HEK293 (cell line): Measurements from ENCODE around the gene AHRR.

Experiments
- CTCF ChIA-PET: fragments of 350-600 bp; formaldehyde crosslinking; extraction: SDS; loops from one replicate; lab custom pipeline; 2021; ENCODE audit warnings: antibody characterized with exemption; lab: Yijun Ruan, JAX
- POLR2A ChIA-PET: fragments of 300-600 bp; formaldehyde crosslinking; extraction: SDS; loops from one replicate; lab custom pipeline; 2020; ENCODE audit warnings: antibody characterized with exemption, inconsistent platforms; lab: Yijun Ruan, JAX
- H3K27ac ChIP-seq: fragments of 200-500 bp; sonication (Bioruptor generic); 2 replicates; pipeline ENCODE4 v1.5.1; 2014; ENCODE audit warnings: low read depth, low read length, control low read depth, inconsistent platforms; ENCODE audit errors: extremely low read depth
- H3K36me3 ChIP-seq, 2 experiments: fragments of 200-500 bp in 1 of 2; sonication (Bioruptor generic) in 1 of 2; 1 replicate in 1 of 2; 2 replicates in 1 of 2; pipeline ENCODE4 v1.5.1; 2014 to 2017; ENCODE audit warnings: inconsistent platforms in 2 of 2, low read length in 2 of 2; ENCODE audit not compliant: control insufficient read depth in 2 of 2, insufficient read depth in 1 of 2
- H3K4me1 ChIP-seq: fragments of 200-500 bp; sonication (Bioruptor generic); 2 replicates; pipeline ENCODE4 v1.5.1; 2014; ENCODE audit warnings: mild to moderate bottlenecking, low read length, inconsistent platforms; ENCODE audit not compliant: control insufficient read depth, insufficient read depth
- H3K4me3 ChIP-seq: 2 replicates; pipeline ENCODE4 v1.5.1; 2011; ENCODE audit warnings: low read depth, mild to moderate bottlenecking, control low read depth, low read length, moderate library complexity
- H3K9me3 ChIP-seq: fragments of 200-500 bp; sonication (Bioruptor generic); 2 replicates; pipeline ENCODE4 v1.5.1; 2014; ENCODE audit warnings: low read depth, low read length, inconsistent platforms; ENCODE audit not compliant: control insufficient read depth, insufficient read depth
- BCL6B ChIP-seq: fragments of 450-650 bp; formaldehyde crosslinking; IDR thresholded peaks from 2 replicates; pipeline ENCODE4 v1.5.1; 2017; ENCODE audit warnings: missing biosample characterization, missing genetic modification characterization
- EGR2 ChIP-seq: fragments of 450-650 bp; formaldehyde crosslinking; IDR thresholded peaks from 2 replicates; pipeline ENCODE4 v1.5.1; 2016; ENCODE audit warnings: low read depth, missing biosample characterization, missing genetic modification characterization
- ELK4 ChIP-seq: IDR thresholded peaks from 2 replicates; pipeline ENCODE4 v1.6.1; 2011; ENCODE audit warnings: mild to moderate bottlenecking, low read depth, low read length, borderline replicate concordance
- GLI2 ChIP-seq: fragments of 450-650 bp; formaldehyde crosslinking; IDR thresholded peaks from 2 replicates; pipeline ENCODE4; 2017; ENCODE audit warnings: missing biosample characterization, missing genetic modification characterization, low read depth, borderline replicate concordance
- ZBTB11 ChIP-seq: fragments of 450-650 bp; formaldehyde crosslinking; conservative IDR thresholded peaks from 2 replicates; pipeline ENCODE4 v1.5.1; 2016; ENCODE audit warnings: low read depth, missing biosample characterization, missing genetic modification characterization
- ZBTB17 ChIP-seq: fragments of 450-650 bp; formaldehyde crosslinking; IDR thresholded peaks from 2 replicates; pipeline ENCODE4 v1.5.1; 2016; ENCODE audit warnings: missing biosample characterization, missing genetic modification characterization
- ZFP37 ChIP-seq: fragments of 450-650 bp; formaldehyde crosslinking; IDR thresholded peaks from 2 replicates; pipeline ENCODE4 v1.5.1; 2016; ENCODE audit warnings: missing biosample characterization, missing genetic modification characterization
- ZIC2 ChIP-seq: fragments of 450-650 bp; formaldehyde crosslinking; IDR thresholded peaks from 2 replicates; pipeline ENCODE4 v1.5.1; 2016; ENCODE audit warnings: missing biosample characterization, missing genetic modification characterization
- ZNF138 ChIP-seq: fragments of 450-650 bp; formaldehyde crosslinking; IDR thresholded peaks from 2 replicates; pipeline ENCODE4 v1.5.1; 2016; ENCODE audit warnings: missing biosample characterization, missing genetic modification characterization, borderline replicate concordance
- ZNF16 ChIP-seq: fragments of 450-650 bp; formaldehyde crosslinking; IDR thresholded peaks from 2 replicates; pipeline ENCODE4 v1.5.1; 2016; ENCODE audit warnings: low read depth, missing biosample characterization, missing genetic modification characterization
- ZNF223 ChIP-seq: fragments of 450-650 bp; formaldehyde crosslinking; IDR thresholded peaks from 2 replicates; pipeline ENCODE4 v1.5.1; 2016; ENCODE audit warnings: missing biosample characterization, missing genetic modification characterization
- ZNF239 ChIP-seq: fragments of 450-650 bp; formaldehyde crosslinking; IDR thresholded peaks from 2 replicates; pipeline ENCODE4 v1.5.1; 2016; ENCODE audit warnings: missing biosample characterization, missing genetic modification characterization
- ZNF404 ChIP-seq: fragments of 450-650 bp; formaldehyde crosslinking; IDR thresholded peaks from 2 replicates; pipeline ENCODE4 v1.5.1; 2017; ENCODE audit warnings: missing biosample characterization, missing genetic modification characterization
- ZNF501 ChIP-seq: fragments of 450-650 bp; formaldehyde crosslinking; IDR thresholded peaks from 2 replicates; pipeline ENCODE4 v1.5.1; 2016; ENCODE audit warnings: missing biosample characterization, missing genetic modification characterization
- ZNF513 ChIP-seq: fragments of 450-650 bp; IDR thresholded peaks from 2 replicates; pipeline ENCODE4 v1.5.1; 2018; ENCODE audit warnings: missing biosample characterization, missing genetic modification characterization
- ZNF548 ChIP-seq: fragments of 450-650 bp; formaldehyde crosslinking; IDR thresholded peaks from 2 replicates; pipeline ENCODE4 v1.5.1; 2016; ENCODE audit warnings: missing biosample characterization, missing genetic modification characterization
- ZNF558 ChIP-seq: fragments of 450-650 bp; formaldehyde crosslinking; IDR thresholded peaks from 2 replicates; pipeline ENCODE4 v1.5.1; 2016; ENCODE audit warnings: missing biosample characterization, missing genetic modification characterization
- ZNF623 ChIP-seq: fragments of 450-650 bp; formaldehyde crosslinking; IDR thresholded peaks from 2 replicates; pipeline ENCODE4 v1.5.1; 2016; ENCODE audit warnings: missing biosample characterization, missing genetic modification characterization
- ZNF645 ChIP-seq: fragments of 450-650 bp; formaldehyde crosslinking; IDR thresholded peaks from 2 replicates; pipeline ENCODE4; 2016; ENCODE audit warnings: missing biosample characterization, missing genetic modification characterization
- ZNF701 ChIP-seq: fragments of 450-650 bp; formaldehyde crosslinking; IDR thresholded peaks from 2 replicates; pipeline ENCODE4 v1.5.1; 2016; ENCODE audit warnings: missing biosample characterization, missing genetic modification characterization
- ZNF747 ChIP-seq: fragments of 450-650 bp; formaldehyde crosslinking; IDR thresholded peaks from 2 replicates; pipeline ENCODE4 v1.5.1; 2016; ENCODE audit warnings: missing biosample characterization, missing genetic modification characterization
- ZNF768 ChIP-seq: fragments of 450-650 bp; formaldehyde crosslinking; IDR thresholded peaks from 2 replicates; pipeline ENCODE4 v1.5.1; 2018; ENCODE audit warnings: missing biosample characterization, mild to moderate bottlenecking, missing genetic modification characterization
- ZSCAN30 ChIP-seq: fragments of 450-650 bp; IDR thresholded peaks from 2 replicates; pipeline ENCODE4 v1.5.1; 2018; ENCODE audit warnings: missing biosample characterization, mild to moderate bottlenecking, missing genetic modification characterization, moderate library complexity
- ZXDB ChIP-seq: fragments of 450-650 bp; formaldehyde crosslinking; IDR thresholded peaks from 2 replicates; pipeline ENCODE4 v1.5.1; 2016; ENCODE audit warnings: missing biosample characterization, missing genetic modification characterization

Gene AHRR

GRCh38 chr5:388266-389196 is 67.0 kb downstream of the AHRR start:
- H3K9me3 ChIP-seq: no peaks in the 10 kb centered on the region
- H3K27ac ChIP-seq: no peak overlapping the region
- peaks cover 2% of the 10 kb centered on the region; the same call in 1 of the 2 replicates for H3K4me1 ChIP-seq
- TF ChIP-seq ZNF558 (tag by site-specific recombination): no peak
- no peak for TF ChIP-seq ELK4
- TF ChIP-seq ZNF623: no peak
- TF ChIP-seq ZNF747 (tag by site-specific recombination): no peak
- no peak for TF ChIP-seq ZNF513 (tag by site-specific recombination)
- TF ChIP-seq, all 188 proteins: peak for 0
- Histone ChIP-seq H3K36me3 (peaks cover 0 to 2% of the 10 kb centered on the region in 2 experiments; a peak in 1 of 3 replicates), H3K4me3 (no peak overlapping the region)
- ChIA-PET CTCF (interaction anchor here (0.6 kb wide), 1 partner anchor 40 kb away, joined by 3 read pairs; no protein-coding TSS in a partner anchor), POLR2A (no interaction called here)

GRCh38 chr5:389197-389821 is 67.8 kb downstream of the AHRR start:
- Histone ChIP-seq H3K27ac (no peak overlapping the region), H3K9me3 (no peaks in the 10 kb centered on the region), H3K4me1 (peaks cover 2% of the 10 kb centered on the region; the same call in 1 of the 2 replicates), H3K36me3 (peaks cover 0 to 2% of the 10 kb centered on the region in 2 experiments; a peak in 1 of 3 replicates), H3K4me3 (no peak overlapping the region)
- ChIA-PET CTCF (no interaction called here), POLR2A (no interaction called here)
- TF ChIP-seq ZNF501 (tag by site-specific recombination) (no peak), ZNF404 (tag by site-specific recombination) (no peak), ZNF645 (no peak), ZNF223 (no peak), ZNF548 (tag by site-specific recombination) (no peak), EGR2 (tag by site-specific recombination) (no peak), GLI2 (tag by site-specific recombination) (no peak), ZNF16 (no peak), ZBTB17 (tag by site-specific recombination) (no peak), ZXDB (tag by site-specific recombination) (no peak), ZNF239 (tag by site-specific recombination) (no peak), BCL6B (tag by site-specific recombination) (no peak), ZIC2 (no peak), ZNF768 (tag by site-specific recombination) (no peak), ZSCAN30 (tag by site-specific recombination) (no peak), ZNF138 (tag by site-specific recombination) (no peak), ZBTB11 (tag by site-specific recombination) (no peak), ZNF701 (tag by site-specific recombination) (no peak), ZFP37 (tag by site-specific recombination) (no peak)
